IMR-90 (cell line): ENCODE data around the gene PPARG. TPM values are rescaled to one million over a fixed set of nuclear protein-coding genes. Genes with fewer than 3 reads are reported as not detected.

Experiments used
- ATAC-seq: fragments of 200-7000 bp; cut with Tn5 transposase; 2 replicates; pipeline ENCODE4 v1.9.1; 2020; ENCODE audit warnings: low read depth, mild to moderate bottlenecking, moderate library complexity
- BruUV-seq: library from RNA; stranded (reverse); fragments of 400-500 nt; replicated peaks from 2 replicates; lab custom pipeline; 2021; lab: Mats Ljungman, UMichigan
- CTCF ChIA-PET: fragments of 300-600 bp; formaldehyde crosslinking; extraction: SDS; loops from one replicate; lab custom pipeline; 2021; ENCODE audit warnings: antibody characterized with exemption; lab: Yijun Ruan, JAX
- POLR2A ChIA-PET: fragments of 300-600 bp; sonication (Branson Sonifier 250); formaldehyde crosslinking; loops from one replicate; lab custom pipeline; 2022; ENCODE audit warnings: antibody characterized with exemption; ENCODE audit not compliant: unreplicated experiment; lab: Charles Lee
- DNase-seq: peaks from one replicate; pipeline ENCODE4 v3.0.0; 2013
- H2AFZ ChIP-seq: replicated peaks from 2 replicates; pipeline ENCODE3; 2013; ENCODE audit warnings: low read length, mild to moderate bottlenecking; ENCODE audit not compliant: poor library complexity
- H2AK5ac ChIP-seq: 2 replicates; pipeline ENCODE4 v1.6.1; 2013; ENCODE audit warnings: low read depth, low read length, inconsistent platforms
- H2AK9ac ChIP-seq: replicated peaks from 2 replicates; pipeline ENCODE3; 2013; ENCODE audit warnings: mild to moderate bottlenecking, low read depth, low read length, moderate library complexity; ENCODE audit not compliant: poor library complexity
- H2BK120ac ChIP-seq: 2 replicates; pipeline ENCODE4 v1.6.1; 2013; ENCODE audit warnings: low read depth, low read length, inconsistent platforms
- H2BK15ac ChIP-seq: 3 replicates; pipeline ENCODE4 v1.6.1; 2013; ENCODE audit warnings: low read depth, low read length, inconsistent platforms
- H2BK20ac ChIP-seq: 2 replicates; pipeline ENCODE4 v1.6.1; 2013; ENCODE audit warnings: low read depth, mild to moderate bottlenecking, inconsistent platforms, low read length, moderate library complexity
- H2BK5ac ChIP-seq: 2 replicates; pipeline ENCODE4 v1.6.1; 2013; ENCODE audit warnings: mild to moderate bottlenecking, low read depth, low read length, inconsistent platforms; ENCODE audit not compliant: poor library complexity, severe bottlenecking
- H3K14ac ChIP-seq: replicated peaks from 2 replicates; pipeline ENCODE4 v1.6.1; 2013; ENCODE audit warnings: low read depth, low read length, inconsistent platforms
- H3K18ac ChIP-seq: 2 replicates; pipeline ENCODE4 v1.6.1; 2013; ENCODE audit warnings: low read depth, low read length, control low read depth
- H3K23ac ChIP-seq: 2 replicates; pipeline ENCODE4 v1.6.1; 2013; ENCODE audit warnings: low read depth, low read length, inconsistent platforms
- H3K27ac ChIP-seq: 2 replicates; pipeline ENCODE4 v1.5.1; 2013; ENCODE audit warnings: mild to moderate bottlenecking, control low read depth, low read length; ENCODE audit not compliant: insufficient read depth
- H3K27me3 ChIP-seq: 2 replicates; pipeline ENCODE4 v1.6.1; 2013; ENCODE audit warnings: low read length; ENCODE audit not compliant: control insufficient read depth, insufficient read depth
- H3K36me3 ChIP-seq: 2 replicates; pipeline ENCODE4 v1.6.1; 2013; ENCODE audit warnings: low read length, mixed read lengths; ENCODE audit not compliant: control insufficient read depth, insufficient read depth
- H3K4ac ChIP-seq: 2 replicates; pipeline ENCODE4 v1.6.1; 2013; ENCODE audit warnings: low read depth, low read length, inconsistent platforms
- H3K4me1 ChIP-seq: 2 replicates; pipeline ENCODE4 v1.6.1; 2013; ENCODE audit warnings: low read length, mixed read lengths; ENCODE audit not compliant: control insufficient read depth, insufficient read depth
- H3K4me2 ChIP-seq: 2 replicates; pipeline ENCODE4 v1.6.1; 2013; ENCODE audit warnings: low read depth, mild to moderate bottlenecking, control low read depth, low read length, moderate library complexity
- H3K4me3 ChIP-seq: 2 replicates; pipeline ENCODE4 v1.5.1; 2013; ENCODE audit warnings: low read depth, mild to moderate bottlenecking, control low read depth, low read length, moderate library complexity; ENCODE audit not compliant: insufficient read depth
- H3K56ac ChIP-seq: 2 replicates; pipeline ENCODE4 v1.6.1; 2013; ENCODE audit warnings: low read length, inconsistent platforms; ENCODE audit not compliant: insufficient read depth; ENCODE audit errors: extremely low read depth
- H3K79me1 ChIP-seq, 2 experiments: 2 replicates each; pipeline ENCODE4 v1.6.1; 2013; ENCODE audit warnings: low read length in 2 of 2, inconsistent platforms in 1 of 2, low read depth in 1 of 2
- H3K9ac ChIP-seq: 2 replicates; pipeline ENCODE4 v1.6.1; 2013; ENCODE audit warnings: low read depth, low read length, control low read depth
- H3K9me1 ChIP-seq: 2 replicates; pipeline ENCODE4 v1.6.1; 2013; ENCODE audit warnings: low read length, inconsistent platforms; ENCODE audit not compliant: insufficient read depth
- H3K9me3 ChIP-seq: 2 replicates; pipeline ENCODE4 v1.6.1; 2013; ENCODE audit warnings: low read length; ENCODE audit not compliant: control insufficient read depth, insufficient read depth
- H4K20me1 ChIP-seq: 2 replicates; pipeline ENCODE4 v1.6.1; 2013; ENCODE audit warnings: low read length, inconsistent platforms; ENCODE audit not compliant: insufficient read depth
- H4K5ac ChIP-seq: 2 replicates; pipeline ENCODE4 v1.6.1; 2013; ENCODE audit warnings: mild to moderate bottlenecking, low read depth, low read length, control low read depth
- H4K8ac ChIP-seq, 2 experiments: 2 replicates each; pipeline ENCODE4 v1.6.1; 2013; ENCODE audit warnings: low read depth in 2 of 2, low read length in 2 of 2, control low read depth in 1 of 2, inconsistent platforms in 1 of 2
- H4K91ac ChIP-seq: 2 replicates; pipeline ENCODE4 v1.6.1; 2013; ENCODE audit warnings: low read depth, low read length, inconsistent platforms; ENCODE audit not compliant: insufficient read depth
- BHLHE40 ChIP-seq: fragments of 150-350 bp; IDR thresholded peaks from 2 replicates; pipeline ENCODE4 v1.6.1; 2016; ENCODE audit warnings: mild to moderate bottlenecking, low read depth, low read length
- CEBPB ChIP-seq: IDR thresholded peaks from 2 replicates; pipeline ENCODE4 v1.6.1; 2012; ENCODE audit warnings: low read depth, low read length, improper control_type of control experiment
- CHD1 ChIP-seq: IDR thresholded peaks from 2 replicates; pipeline ENCODE4 v1.6.1; 2012; ENCODE audit warnings: low read depth, low read length, improper control_type of control experiment
- CTCF ChIP-seq: conservative IDR thresholded peaks from 2 replicates; pipeline ENCODE4 v1.5.1; 2012; ENCODE audit warnings: mild to moderate bottlenecking, low read depth, low read length, improper control_type of control experiment
- FOS ChIP-seq: fragments of 150-350 bp; IDR thresholded peaks from 2 replicates; pipeline ENCODE4 v1.6.1; 2016; ENCODE audit warnings: low read depth, low read length
- MAFK ChIP-seq: IDR thresholded peaks from 2 replicates; pipeline ENCODE4 v1.6.1; 2012; ENCODE audit warnings: low read depth, low read length, improper control_type of control experiment
- MXI1 ChIP-seq: IDR thresholded peaks from 2 replicates; pipeline ENCODE4 v1.6.1; 2012; ENCODE audit warnings: low read depth, mild to moderate bottlenecking, low read length, moderate library complexity, borderline replicate concordance
- NFE2L2 ChIP-seq: fragments of 150-350 bp; IDR thresholded peaks from 2 replicates; pipeline ENCODE4 v1.6.1; 2016; ENCODE audit warnings: low read depth, mild to moderate bottlenecking, low read length
- POLR2A ChIP-seq: IDR thresholded peaks from 2 replicates; pipeline ENCODE4 v1.6.1; 2012; ENCODE audit warnings: mild to moderate bottlenecking, low read depth, low read length
- RAD21 ChIP-seq: IDR thresholded peaks from 2 replicates; pipeline ENCODE4 v1.6.1; 2012; ENCODE audit warnings: low read length, improper control_type of control experiment
- RFX5 ChIP-seq: IDR thresholded peaks from 2 replicates; pipeline ENCODE4 v1.8.0; 2012; ENCODE audit warnings: low read depth, mild to moderate bottlenecking, low read length, moderate library complexity
- SMC3 ChIP-seq: fragments of 150-350 bp; IDR thresholded peaks from 2 replicates; pipeline ENCODE4 v1.6.1; 2016; ENCODE audit warnings: low read depth, mild to moderate bottlenecking, antibody characterized with exemption, low read length, moderate library complexity
- USF2 ChIP-seq: fragments of 150-350 bp; IDR thresholded peaks from 2 replicates; pipeline ENCODE4 v1.6.1; 2017; ENCODE audit warnings: mild to moderate bottlenecking, antibody characterized with exemption, low read length, low read depth
- WGBS, 2 experiments: methylation state at CpG; one replicate each; pipeline versions ENCODE4 v1.1.5 to v1.1.7; 2013; ENCODE audit warnings: missing lambda C conversion rate in 2 of 2; ENCODE audit not compliant: insufficient read length in 1 of 2; ENCODE audit errors: extremely low coverage in 2 of 2; 5-methylcytosine and 5-hydroxymethylcytosine counted together
- dilution Hi-C: fragments of 300-500 bp; cut with HindIII; formaldehyde crosslinking; loops from one replicate; pipeline ENCODE4 v1.14.3; 2018; ENCODE audit warnings: low sequenced_read_pairs; ENCODE audit not compliant: unreplicated experiment
- in situ Hi-C: fragments of 300-500 bp; cut with MboI; formaldehyde crosslinking; loops from 3 replicates; pipeline ENCODE4 v1.14.3; 2019; ENCODE audit warnings: low sequenced_read_pairs, inconsistent platforms, mixed read lengths
- intact Hi-C: fragments of 100-400 bp; cut with micrococcal nuclease; formaldehyde crosslinking; loops from 2 replicates; pipeline ENCODE4 v1.10.0; 2022
- polyA plus RNA-seq, 3 experiments: library from polyadenylated mRNA; depleted of rRNA; stranded (reverse); fragments of >200 nt; gene quantifications; 2 replicates each; pipeline ENCODE4 v1.2.3, GENCODE V29; 2012; ENCODE audit warnings: low replicate concordance in 1 of 3
- total RNA-seq: library from RNA; depleted of rRNA; stranded (reverse); fragments of >200 nt; gene quantifications from 2 replicates; pipeline ENCODE4 v1.2.3, GENCODE V29; 2012

The PPARG gene
- total and polyA plus RNA-seq, 2 of the 4 experiments (the other 2 are of a cell fraction): 11.2 to 23.8 TPM

- Histone ChIP-seq H3K9me1 (peaks cover 5% of the 10 kb centered on the region; the same call in 1 of the 2 replicates), H2BK20ac (no peak overlapping the region), H3K9me3 (no peaks in the 10 kb centered on the region), H4K91ac (no peak overlapping the region), H2AK5ac (no peak overlapping the region), H3K4ac (no peak overlapping the region), H4K8ac (no peak overlapping the region), H3K56ac (no peak overlapping the region), H3K4me3 (no peak overlapping the region), H3K4me1 (peaks cover 7% of the 10 kb centered on the region), H3K23ac (no peak overlapping the region), H3K36me3 (no peaks in the 10 kb centered on the region), H3K4me2 (no peak overlapping the region), H3K27ac (no peak overlapping the region), H4K5ac (no peak overlapping the region), H3K9ac (no peak overlapping the region), H4K20me1 (no peaks in the 10 kb centered on the region), H2AK9ac (no peak overlapping the region), H2BK15ac (no peak overlapping the region), H3K27me3 (no peaks in the 10 kb centered on the region), H3K14ac (no peak overlapping the region), H2BK120ac (no peak overlapping the region), H3K79me1 (no peaks in the 10 kb centered on the region), H2AFZ (no peak overlapping the region), H2BK5ac (no peak overlapping the region), H3K18ac (no peak overlapping the region)
- WGBS, 2 experiments: no CpG with 5 or more reads among the region's 1 CpG
- in situ Hi-C loops: no loop called here
- DNase-seq: no peak
- POLR2A ChIA-PET: no interaction called here
- TF ChIP-seq MAFK: no peak
- TF ChIP-seq POLR2A: no peak
- no peak for TF ChIP-seq RFX5
- TF ChIP-seq CTCF: no peak
- TF ChIP-seq CHD1: no peak
- TF ChIP-seq USF2: no peak
- TF ChIP-seq SMC3: no peak
- TF ChIP-seq RAD21: no peak
- no peak for TF ChIP-seq MXI1
- TF ChIP-seq NFE2L2: no peak
- no peak for TF ChIP-seq FOS
- TF ChIP-seq BHLHE40: no peak
- no peak for TF ChIP-seq CEBPB
- no TSS peak for BruUV-seq
- CTCF ChIA-PET: no interaction called here
- intact Hi-C loops: no loop called here
- no peak for ATAC-seq
- dilution Hi-C loops: no loop called here
These were observed 110.4 kb downstream of the PPARG start for GRCh38 chr3:12399226-12399625.
